ENCODE data around the gene NHLH1. TPM values are rescaled to one million over a fixed set of nuclear protein-coding genes. Genes with fewer than 3 reads are reported as not detected.

The NHLH1 gene
- total RNA-seq, 1 experiment from 2014 or later: 0.18 TPM

- DNase-seq (ENCODE audit: low read depth, low spot score) (no peak), ATAC-seq (no peak)
- no peaks in the 10 kb centered on the region for H3K36me3 ChIP-seq (ENCODE audit: control insufficient read depth, insufficient read depth, low read length)
- no peak for TF ChIP-seq TCF7L2 (IDR thresholded peaks at IDR 0.05; ENCODE audit: low read depth, low read length)
- no peak overlapping the region for H3K4me3 ChIP-seq (ENCODE audit: low read depth in 2 of 2, low read length in 2 of 2)
- H3K27me3 ChIP-seq (ENCODE audit: control insufficient read depth, insufficient read depth, low read length): peaks cover 2% of the 10 kb centered on the region; the same call in 1 of the 2 replicates
- no peaks in the 10 kb centered on the region for H3K9me3 ChIP-seq (ENCODE audit: control insufficient read depth, insufficient read depth, low read depth, low read length)
- CTCF ChIA-PET: no interaction called here
- POLR2A ChIA-PET: no interaction called here
- H3K27ac ChIP-seq (ENCODE audit: low read length): no peak overlapping the region
- no TSS peak for BruUV-seq (replicated peaks)
- in situ Hi-C loops (cut with HindIII; ENCODE audit: low pct_unique_long_range_greater_than_20kb, low sequenced_read_pairs) (no loop called here), intact Hi-C loops (cut with micrococcal nuclease; ENCODE audit: unreplicated experiment) (no loop called here)
- no peaks in the 10 kb centered on the region for H3K4me1 ChIP-seq (ENCODE audit: control insufficient read depth, insufficient read depth, low read length)
Measured at GRCh38 chr1:160419838-160420169, 52.9 kb downstream of the NHLH1 start.

GRCh38 chr1:160420881-160421842 lies 54.3 kb downstream of the NHLH1 start:
- H3K27ac ChIP-seq (ENCODE audit: low read length): no peak overlapping the region
- no peaks in the 10 kb centered on the region for H3K4me1 ChIP-seq (ENCODE audit: control insufficient read depth, insufficient read depth, low read length)
- DNase-seq (ENCODE audit: low read depth, low spot score): no peak
- in situ Hi-C loops (cut with HindIII; ENCODE audit: low pct_unique_long_range_greater_than_20kb, low sequenced_read_pairs): no loop called here
- BruUV-seq (replicated peaks): no TSS peak
- no peaks in the 10 kb centered on the region for H3K9me3 ChIP-seq (ENCODE audit: control insufficient read depth, insufficient read depth, low read depth, low read length)
- ChIA-PET POLR2A (no interaction called here), CTCF (interaction anchor here (0.8 kb wide), 1 partner anchor 24 kb away, joined by 3 read pairs; no protein-coding TSS in a partner anchor)
- peaks cover 2% of the 10 kb centered on the region; the same call in 1 of the 2 replicates for H3K27me3 ChIP-seq (ENCODE audit: control insufficient read depth, insufficient read depth, low read length)
- TF ChIP-seq SIN3A (IDR thresholded peaks at IDR 0.05; ENCODE audit: borderline replicate concordance, insufficient read depth, low read depth, low read length) (no peak), CTCF (IDR thresholded peaks at IDR 0.05) (no peak), POLR2AphosphoS5 (IDR thresholded peaks at IDR 0.05; ENCODE audit: low read depth, low read length) (no peak), TCF7L2 (IDR thresholded peaks at IDR 0.05; ENCODE audit: low read depth, low read length) (no peak)
- TF ChIP-seq, protein P1, sequence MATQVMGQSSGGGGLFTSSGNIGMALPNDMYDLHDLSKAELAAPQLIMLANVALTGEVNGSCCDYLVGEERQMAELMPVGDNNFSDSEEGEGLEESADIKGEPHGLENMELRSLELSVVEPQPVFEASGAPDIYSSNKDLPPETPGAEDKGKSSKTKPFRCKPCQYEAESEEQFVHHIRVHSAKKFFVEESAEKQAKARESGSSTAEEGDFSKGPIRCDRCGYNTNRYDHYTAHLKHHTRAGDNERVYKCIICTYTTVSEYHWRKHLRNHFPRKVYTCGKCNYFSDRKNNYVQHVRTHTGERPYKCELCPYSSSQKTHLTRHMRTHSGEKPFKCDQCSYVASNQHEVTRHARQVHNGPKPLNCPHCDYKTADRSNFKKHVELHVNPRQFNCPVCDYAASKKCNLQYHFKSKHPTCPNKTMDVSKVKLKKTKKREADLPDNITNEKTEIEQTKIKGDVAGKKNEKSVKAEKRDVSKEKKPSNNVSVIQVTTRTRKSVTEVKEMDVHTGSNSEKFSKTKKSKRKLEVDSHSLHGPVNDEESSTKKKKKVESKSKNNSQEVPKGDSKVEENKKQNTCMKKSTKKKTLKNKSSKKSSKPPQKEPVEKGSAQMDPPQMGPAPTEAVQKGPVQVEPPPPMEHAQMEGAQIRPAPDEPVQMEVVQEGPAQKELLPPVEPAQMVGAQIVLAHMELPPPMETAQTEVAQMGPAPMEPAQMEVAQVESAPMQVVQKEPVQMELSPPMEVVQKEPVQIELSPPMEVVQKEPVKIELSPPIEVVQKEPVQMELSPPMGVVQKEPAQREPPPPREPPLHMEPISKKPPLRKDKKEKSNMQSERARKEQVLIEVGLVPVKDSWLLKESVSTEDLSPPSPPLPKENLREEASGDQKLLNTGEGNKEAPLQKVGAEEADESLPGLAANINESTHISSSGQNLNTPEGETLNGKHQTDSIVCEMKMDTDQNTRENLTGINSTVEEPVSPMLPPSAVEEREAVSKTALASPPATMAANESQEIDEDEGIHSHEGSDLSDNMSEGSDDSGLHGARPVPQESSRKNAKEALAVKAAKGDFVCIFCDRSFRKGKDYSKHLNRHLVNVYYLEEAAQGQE (IDR thresholded peaks at IDR 0.05; ENCODE audit: insufficient read depth in 1 of 2, low read depth in 2 of 2, low read length in 1 of 2): no peak
- no peak overlapping the region for H3K4me3 ChIP-seq (ENCODE audit: low read depth in 2 of 2, low read length in 2 of 2)
- intact Hi-C loops (cut with micrococcal nuclease; ENCODE audit: unreplicated experiment): no loop called here
- no peaks in the 10 kb centered on the region for H3K36me3 ChIP-seq (ENCODE audit: control insufficient read depth, insufficient read depth, low read length)
- ATAC-seq: no peak

DNA sequence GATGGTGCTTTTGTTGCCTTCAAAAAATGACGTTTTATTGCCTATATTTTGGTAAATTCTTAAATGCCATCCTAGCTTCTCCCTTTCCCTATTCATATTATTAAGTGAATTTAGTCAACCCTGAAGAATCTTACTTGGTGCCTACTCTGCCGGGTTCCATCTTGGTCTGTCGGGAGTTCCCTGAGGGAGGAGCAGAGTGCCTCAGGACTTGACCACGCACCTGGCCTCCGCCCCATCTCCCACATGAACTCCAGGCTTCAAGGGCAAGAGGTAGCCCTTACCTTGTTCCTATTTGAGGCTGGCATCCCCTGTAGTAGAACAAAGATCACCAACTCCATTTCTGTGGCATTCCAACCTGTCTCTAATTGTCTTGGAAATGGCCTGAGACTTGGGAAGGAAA lies 55.0 kb downstream of the NHLH1 start:
- Histone ChIP-seq H3K4me3 (ENCODE audit: low read depth in 2 of 2, low read length in 2 of 2) (no peak overlapping the region), H3K27me3 (ENCODE audit: control insufficient read depth, insufficient read depth, low read length) (no peaks in the 10 kb centered on the region; the same call in 1 of the 2 replicates), H3K27ac (ENCODE audit: low read length) (no peak overlapping the region), H3K4me1 (ENCODE audit: control insufficient read depth, insufficient read depth, low read length) (no peaks in the 10 kb centered on the region), H3K36me3 (ENCODE audit: control insufficient read depth, insufficient read depth, low read length) (no peaks in the 10 kb centered on the region), H3K9me3 (ENCODE audit: control insufficient read depth, insufficient read depth, low read depth, low read length) (no peaks in the 10 kb centered on the region)
- no TSS peak for BruUV-seq (replicated peaks)
- in situ Hi-C loops (cut with HindIII; ENCODE audit: low pct_unique_long_range_greater_than_20kb, low sequenced_read_pairs): no loop called here
- no peak for ATAC-seq
- no peak for DNase-seq (ENCODE audit: low read depth, low spot score)
- intact Hi-C loops (cut with micrococcal nuclease; ENCODE audit: unreplicated experiment): no loop called here
- TF ChIP-seq TCF7L2 (IDR thresholded peaks at IDR 0.05; ENCODE audit: low read depth, low read length) (no peak), POLR2AphosphoS5 (IDR thresholded peaks at IDR 0.05; ENCODE audit: low read depth, low read length) (no peak), CTCF (IDR thresholded peaks at IDR 0.05) (no peak), SIN3A (IDR thresholded peaks at IDR 0.05; ENCODE audit: borderline replicate concordance, insufficient read depth, low read depth, low read length) (no peak)
- TF ChIP-seq, protein P1 (IDR thresholded peaks at IDR 0.05; ENCODE audit: insufficient read depth in 1 of 2, low read depth in 2 of 2, low read length in 1 of 2): no peak
- ChIA-PET POLR2A (no interaction called here), CTCF (interaction anchor here (0.8 kb wide), 1 partner anchor 25 kb away, joined by 3 read pairs; no protein-coding TSS in a partner anchor)

Data from Panc1 (cell line).